ENCODE data around the gene DDC. TPM values are rescaled to one million over a fixed set of nuclear protein-coding genes. Genes with fewer than 3 reads are reported as not detected.

Gene DDC
- total RNA-seq, 1 experiment from 2014 or later: not detected

GRCh38 chr7:50567715-50568261, 2.6 kb upstream of the DDC start:
- Histone ChIP-seq H2AFZ (no peak overlapping the region), H3K9me3 (ENCODE audit: insufficient read depth, low read depth) (no peaks in the 10 kb centered on the region), H4K20me1 (ENCODE audit: insufficient read depth) (no peaks in the 10 kb centered on the region), H3K4me3 (no peak overlapping the region), H3K36me3 (ENCODE audit: low read depth) (no peaks in the 10 kb centered on the region), H3K27me3 (ENCODE audit: insufficient read depth, low read depth) (0 out of 2 replicates have a peak, but pooled peaks cover 19% of the 10 kb centered on the region), H3K4me1 (replicated peaks; ENCODE audit: insufficient read depth) (no peaks in the 10 kb centered on the region), H3F3A (ENCODE audit: insufficient read depth, low read depth) (no peaks in the 10 kb centered on the region), H3K27ac (no peak overlapping the region), H3K4me2 (no peak overlapping the region), H3K79me2 (ENCODE audit: low read depth) (no peaks in the 10 kb centered on the region), H3K9me2 (ENCODE audit: insufficient read depth) (no peaks in the 10 kb centered on the region)
- POLR2A ChIA-PET (ENCODE audit: unreplicated experiment): no interaction called here
- no peak for TF ChIP-seq EZH2 (IDR thresholded peaks at IDR 0.05; ENCODE audit: low read depth)
- TF ChIP-seq CTCF (conservative IDR thresholded peaks at IDR 0.05): no peak
- no TSS peak for BruUV-seq (replicated peaks)
- CTCF ChIA-PET: no interaction called here
- DNase-seq: no peak
- intact Hi-C loops (cut with micrococcal nuclease; ENCODE audit: unreplicated experiment): no loop called here

GRCh38 chr7:50565977-50566376, 772 bp upstream of the DDC start:
- ChIA-PET CTCF (no interaction called here), POLR2A (ENCODE audit: unreplicated experiment) (no interaction called here)
- no peaks in the 10 kb centered on the region for H3K4me1 ChIP-seq (replicated peaks; ENCODE audit: insufficient read depth)
- no peak for DNase-seq
- no peak overlapping the region for H3K4me2 ChIP-seq
- H3K4me3 ChIP-seq: no peak overlapping the region
- H3K36me3 ChIP-seq (ENCODE audit: low read depth): no peaks in the 10 kb centered on the region
- no peaks in the 10 kb centered on the region for H3F3A ChIP-seq (ENCODE audit: insufficient read depth, low read depth)
- no peak overlapping the region for H2AFZ ChIP-seq
- no peak overlapping the region for H3K27ac ChIP-seq
- no peaks in the 10 kb centered on the region for H3K79me2 ChIP-seq (ENCODE audit: low read depth)
- H3K27me3 ChIP-seq (ENCODE audit: insufficient read depth, low read depth): peaks cover 21% of the 10 kb centered on the region; the same call in 1 of the 2 replicates
- no peaks in the 10 kb centered on the region for H4K20me1 ChIP-seq (ENCODE audit: insufficient read depth)
- no TSS peak for BruUV-seq (replicated peaks)
- TF ChIP-seq CTCF (conservative IDR thresholded peaks at IDR 0.05): no peak
- no peak for TF ChIP-seq EZH2 (IDR thresholded peaks at IDR 0.05; ENCODE audit: low read depth)
- H3K9me2 ChIP-seq (ENCODE audit: insufficient read depth): no peaks in the 10 kb centered on the region
- no peaks in the 10 kb centered on the region for H3K9me3 ChIP-seq (ENCODE audit: insufficient read depth, low read depth)
- intact Hi-C loops (cut with micrococcal nuclease; ENCODE audit: unreplicated experiment): no loop called here

- BruUV-seq (replicated peaks): no TSS peak
- H3K27me3 ChIP-seq (ENCODE audit: insufficient read depth, low read depth): peaks cover 25% of the 10 kb centered on the region; the same call in 1 of the 2 replicates
- H3K79me2 ChIP-seq (ENCODE audit: low read depth): no peaks in the 10 kb centered on the region
- TF ChIP-seq CTCF (conservative IDR thresholded peaks at IDR 0.05) (no peak), EZH2 (IDR thresholded peaks at IDR 0.05; ENCODE audit: low read depth) (no peak)
- H3K36me3 ChIP-seq (ENCODE audit: low read depth): no peaks in the 10 kb centered on the region
- H3K4me1 ChIP-seq (replicated peaks; ENCODE audit: insufficient read depth): no peaks in the 10 kb centered on the region
- H2AFZ ChIP-seq: no peak overlapping the region
- no peak for DNase-seq
- H3K4me3 ChIP-seq: no peak overlapping the region
- H3K27ac ChIP-seq: no peak overlapping the region
- no peaks in the 10 kb centered on the region for H3K9me2 ChIP-seq (ENCODE audit: insufficient read depth)
- no peaks in the 10 kb centered on the region for H3F3A ChIP-seq (ENCODE audit: insufficient read depth, low read depth)
- no peaks in the 10 kb centered on the region for H3K9me3 ChIP-seq (ENCODE audit: insufficient read depth, low read depth)
- ChIA-PET POLR2A (ENCODE audit: unreplicated experiment) (no interaction called here), CTCF (no interaction called here)
- H4K20me1 ChIP-seq (ENCODE audit: insufficient read depth): no peaks in the 10 kb centered on the region
- H3K4me2 ChIP-seq: no peak overlapping the region
- intact Hi-C loops (cut with micrococcal nuclease; ENCODE audit: unreplicated experiment): no loop called here
These were observed 333 bp upstream of the DDC start for GRCh38 chr7:50565559-50565916.

Measured in PC-9 (cell line).